Stimulated activated naive B cell treated with anti-CD40 and anti-IgM and Interleukin-4, amounts not matched to agents 10 μg/mL and 1 μg/mL and 100 μg/mL, for 72 hours (primary cell): ENCODE data around the gene PROP1.
A peak's percentile ranks its signal among the peaks of the same experiment; 100 is the strongest.
"Not testable (repeated sequence)": the region's sequence is repeated elsewhere in the genome, so short reads cannot be mapped to it uniquely, and the experiment has no call there.

Experiments used
- ATAC-seq, 2 donors: fragments of 150-1000 bp; cut with Tn5 transposase; replicated peaks; 2 replicates each; pipeline ENCODE4 v1.10.0; 2021; ENCODE audit warnings: moderate library complexity in 1 of 2
- DNase-seq: peaks from one replicate; pipeline ENCODE4 v3.0.0; 2021
- H3K27ac Mint-ChIP-seq: one replicate; pipeline ENCODE4 v1.8.0; 2022; ENCODE audit warnings: mild to moderate bottlenecking, mixed read lengths
- H3K27me3 Mint-ChIP-seq, 2 donors: one replicate each; pipeline ENCODE4 v1.8.0; 2022; ENCODE audit warnings: mixed read lengths in 2 of 2
- H3K36me3 Mint-ChIP-seq, 2 donors: one replicate each; pipeline ENCODE4 v1.8.0; 2022; ENCODE audit warnings: mixed read lengths in 2 of 2, mild to moderate bottlenecking in 1 of 2
- H3K4me1 Mint-ChIP-seq, 2 donors: one replicate each; pipeline ENCODE4 v1.8.0; 2022; ENCODE audit warnings: mixed read lengths in 2 of 2, mild to moderate bottlenecking in 1 of 2
- H3K4me3 Mint-ChIP-seq, 2 donors: one replicate each; pipeline ENCODE4 v1.8.0; 2022; ENCODE audit warnings: mild to moderate bottlenecking in 2 of 2, mixed read lengths in 2 of 2, moderate library complexity in 1 of 2
- H3K9me3 Mint-ChIP-seq, 2 donors: one replicate each; pipeline ENCODE4 v1.8.0; 2022; ENCODE audit warnings: mixed read lengths in 2 of 2, mild to moderate bottlenecking in 1 of 2

PROP1 gene

GRCh38 chr5:177995691-177996595 lies at the start of gene PROP1:
TSS of gene PROP1 (minus strand) at chr5:177996242. CDS start at chr5:177995933, 309 bp downstream.
- ATAC-seq = no peak
- no peak within 1 kb of the TSS for H3K4me3 Mint-ChIP-seq

GRCh38 chr5:178019379-178020030 lies 23.5 kb upstream of the PROP1 start:
- not testable (repeated sequence) for H3K4me1 Mint-ChIP-seq, H3K4me3 Mint-ChIP-seq, H3K27me3 Mint-ChIP-seq, H3K36me3 Mint-ChIP-seq, ATAC-seq, H3K27ac Mint-ChIP-seq, H3K9me3 Mint-ChIP-seq, DNase-seq

More at GRCh38 chr5:177995691-177996595, at the start of gene PROP1:
- H3K9me3 Mint-ChIP-seq = no peaks in the 10 kb centered on the region
- H3K27ac Mint-ChIP-seq = no peak within 1 kb of the TSS
- no peaks in the 10 kb centered on the region for H3K36me3 Mint-ChIP-seq
- peaks cover 14 to 42% of the 10 kb centered on the region in 2 donors for H3K27me3 Mint-ChIP-seq
- no peak for DNase-seq
- H3K4me1 Mint-ChIP-seq = no peaks in the 10 kb centered on the region

GRCh38 chr5:178012758-178013157 lies 16.7 kb upstream of the PROP1 start:
- not testable (repeated sequence) for H3K27me3 Mint-ChIP-seq, H3K9me3 Mint-ChIP-seq, ATAC-seq, H3K4me1 Mint-ChIP-seq, DNase-seq, H3K27ac Mint-ChIP-seq, H3K36me3 Mint-ChIP-seq, H3K4me3 Mint-ChIP-seq

GRCh38 chr5:178011816-178012554 lies 15.9 kb upstream of the PROP1 start:
- H3K4me1 Mint-ChIP-seq, H3K36me3 Mint-ChIP-seq, H3K27ac Mint-ChIP-seq, DNase-seq, H3K4me3 Mint-ChIP-seq, H3K27me3 Mint-ChIP-seq, H3K9me3 Mint-ChIP-seq, ATAC-seq: not testable (repeated sequence)

GRCh38 chr5:178007272-178007671 lies 11.2 kb upstream of the PROP1 start:
- Mint-ChIP-seq H3K4me3 (peak overlapping the region; percentile 85 to 89), H3K27ac (peak overlapping the region; percentile 89), H3K27me3 (peaks cover 10 to 20% of the 10 kb centered on the region in 2 donors)
- H3K9me3 Mint-ChIP-seq, H3K36me3 Mint-ChIP-seq, DNase-seq, ATAC-seq, H3K4me1 Mint-ChIP-seq: not testable (repeated sequence)

GRCh38 chr5:178006536-178007231 lies 10.6 kb upstream of the PROP1 start:
- peak overlapping the region; percentile 89 for H3K27ac Mint-ChIP-seq
- not testable (repeated sequence) for H3K36me3 Mint-ChIP-seq, H3K4me1 Mint-ChIP-seq, H3K9me3 Mint-ChIP-seq
- peak; percentile 33 for DNase-seq
- peak; percentile 60 to 87 for ATAC-seq
- H3K27me3 Mint-ChIP-seq = peaks cover 14 to 25% of the 10 kb centered on the region in 2 donors
- H3K4me3 Mint-ChIP-seq = peak overlapping the region; percentile 85 to 89

GRCh38 chr5:178006181-178006535 lies 10.1 kb upstream of the PROP1 start:
- not testable (repeated sequence) for H3K4me3 Mint-ChIP-seq, DNase-seq, H3K27ac Mint-ChIP-seq, H3K9me3 Mint-ChIP-seq, H3K4me1 Mint-ChIP-seq, H3K36me3 Mint-ChIP-seq
- peak; percentile 16 to 27 for ATAC-seq
- H3K27me3 Mint-ChIP-seq = peaks cover 14 to 25% of the 10 kb centered on the region in 2 donors

- ATAC-seq = no peak
- Mint-ChIP-seq H3K4me1 (no peaks in the 10 kb centered on the region), H3K9me3 (no peaks in the 10 kb centered on the region), H3K4me3 (no peak overlapping the region), H3K27me3 (peaks cover 19 to 45% of the 10 kb centered on the region in 2 donors), H3K36me3 (no peaks in the 10 kb centered on the region), H3K27ac (no peak overlapping the region)
- DNase-seq = no peak
Measured at GRCh38 chr5:177997846-177998245, 1.8 kb upstream of the PROP1 start.

- Mint-ChIP-seq H3K27ac (no peak overlapping the region), H3K9me3 (no peaks in the 10 kb centered on the region), H3K36me3 (no peaks in the 10 kb centered on the region), H3K4me1 (no peaks in the 10 kb centered on the region), H3K4me3 (no peak overlapping the region), H3K27me3 (peaks cover 18 to 46% of the 10 kb centered on the region in 2 donors)
- ATAC-seq (no peak), DNase-seq (no peak)
Measured at GRCh38 chr5:177997319-177997670, 1.3 kb upstream of the PROP1 start.

- no peak for ATAC-seq
- DNase-seq = no peak
- no peaks in the 10 kb centered on the region for H3K4me1 Mint-ChIP-seq
- H3K36me3 Mint-ChIP-seq = no peaks in the 10 kb centered on the region
- no peak overlapping the region for H3K27ac Mint-ChIP-seq
- H3K4me3 Mint-ChIP-seq = no peak overlapping the region
- no peaks in the 10 kb centered on the region for H3K9me3 Mint-ChIP-seq
- peaks cover 14 to 41% of the 10 kb centered on the region in 2 donors for H3K27me3 Mint-ChIP-seq
Measured at GRCh38 chr5:177996660-177997318, 747 bp upstream of the PROP1 start.

GRCh38 chr5:177994561-177995190 lies 1.4 kb downstream of the PROP1 start:
- no peak for DNase-seq
- Mint-ChIP-seq H3K27ac (no peak overlapping the region), H3K9me3 (no peaks in the 10 kb centered on the region), H3K36me3 (no peaks in the 10 kb centered on the region), H3K27me3 (peaks cover 19 to 37% of the 10 kb centered on the region in 2 donors), H3K4me3 (no peak overlapping the region), H3K4me1 (no peaks in the 10 kb centered on the region)
- ATAC-seq = no peak

- no peaks in the 10 kb centered on the region for H3K4me1 Mint-ChIP-seq
- DNase-seq (no peak), ATAC-seq (no peak)
- H3K4me3 Mint-ChIP-seq = no peak overlapping the region
- H3K27me3 Mint-ChIP-seq = peaks cover 22 to 40% of the 10 kb centered on the region in 2 donors
- no peaks in the 10 kb centered on the region for H3K9me3 Mint-ChIP-seq
- no peaks in the 10 kb centered on the region for H3K36me3 Mint-ChIP-seq
- H3K27ac Mint-ChIP-seq = no peak overlapping the region
Measured at GRCh38 chr5:177994063-177994462, 2.0 kb downstream of the PROP1 start.

GRCh38 chr5:177992466-177992865 lies 3.6 kb downstream of the PROP1 start:
- H3K4me3 Mint-ChIP-seq = no peak overlapping the region
- ATAC-seq (no peak), DNase-seq (no peak)
- H3K36me3 Mint-ChIP-seq = no peaks in the 10 kb centered on the region
- H3K27ac Mint-ChIP-seq = no peak overlapping the region
- H3K4me1 Mint-ChIP-seq = no peaks in the 10 kb centered on the region
- H3K9me3 Mint-ChIP-seq = no peaks in the 10 kb centered on the region
- peaks cover 25 to 47% of the 10 kb centered on the region in 2 donors for H3K27me3 Mint-ChIP-seq
